Parathyroid adenoma (tissue), 2 donors: ENCODE data around the gene TMED1.

Source experiments
- H2AFZ ChIP-seq: fragments of 300-600 bp; sonication (generic); one replicate; pipeline ENCODE4 v1.7.0; 2017; ENCODE audit warnings: antibody characterized with exemption, mild to moderate bottlenecking
- H3K27ac ChIP-seq: fragments of 300-600 bp; sonication (generic); one replicate; pipeline ENCODE4 v1.7.0; 2017
- H3K27me3 ChIP-seq: fragments of 300-600 bp; sonication (generic); one replicate; pipeline ENCODE4 v1.7.0; 2017; ENCODE audit warnings: low read length; ENCODE audit not compliant: control insufficient read depth, insufficient read depth
- H3K36me3 ChIP-seq: fragments of 300-600 bp; sonication (generic); one replicate; pipeline ENCODE4 v1.7.0; 2017; ENCODE audit warnings: low read length; ENCODE audit not compliant: control insufficient read depth, insufficient read depth
- H3K4me1 ChIP-seq: fragments of 300-600 bp; sonication (generic); one replicate; pipeline ENCODE4 v1.7.0; 2017; ENCODE audit warnings: control low read depth
- H3K4me2 ChIP-seq: fragments of 300-600 bp; sonication (generic); one replicate; pipeline ENCODE4 v1.7.0; 2017; ENCODE audit warnings: low read length
- H3K4me3 ChIP-seq: fragments of 300-600 bp; sonication (generic); one replicate; pipeline ENCODE4 v1.7.0; 2017; ENCODE audit warnings: low read depth, low read length
- H3K79me2 ChIP-seq: fragments of 300-600 bp; sonication (generic); one replicate; pipeline ENCODE4 v1.7.0; 2017; ENCODE audit warnings: control low read depth
- H3K9ac ChIP-seq: fragments of 300-600 bp; sonication (generic); one replicate; pipeline ENCODE4 v1.7.0; 2017; ENCODE audit warnings: mild to moderate bottlenecking
- H3K9me3 ChIP-seq: fragments of 300-600 bp; sonication (generic); one replicate; pipeline ENCODE4 v1.7.0; 2017; ENCODE audit warnings: low read length; ENCODE audit not compliant: control insufficient read depth
- CTCF ChIP-seq: fragments of 300-600 bp; sonication (generic); IDR thresholded peaks from one replicate; pipeline ENCODE4 v1.7.0; 2017; ENCODE audit warnings: antibody characterized with exemption, mild to moderate bottlenecking
- donor health status: primary hyperparathyroidism.

Gene TMED1

DNA sequence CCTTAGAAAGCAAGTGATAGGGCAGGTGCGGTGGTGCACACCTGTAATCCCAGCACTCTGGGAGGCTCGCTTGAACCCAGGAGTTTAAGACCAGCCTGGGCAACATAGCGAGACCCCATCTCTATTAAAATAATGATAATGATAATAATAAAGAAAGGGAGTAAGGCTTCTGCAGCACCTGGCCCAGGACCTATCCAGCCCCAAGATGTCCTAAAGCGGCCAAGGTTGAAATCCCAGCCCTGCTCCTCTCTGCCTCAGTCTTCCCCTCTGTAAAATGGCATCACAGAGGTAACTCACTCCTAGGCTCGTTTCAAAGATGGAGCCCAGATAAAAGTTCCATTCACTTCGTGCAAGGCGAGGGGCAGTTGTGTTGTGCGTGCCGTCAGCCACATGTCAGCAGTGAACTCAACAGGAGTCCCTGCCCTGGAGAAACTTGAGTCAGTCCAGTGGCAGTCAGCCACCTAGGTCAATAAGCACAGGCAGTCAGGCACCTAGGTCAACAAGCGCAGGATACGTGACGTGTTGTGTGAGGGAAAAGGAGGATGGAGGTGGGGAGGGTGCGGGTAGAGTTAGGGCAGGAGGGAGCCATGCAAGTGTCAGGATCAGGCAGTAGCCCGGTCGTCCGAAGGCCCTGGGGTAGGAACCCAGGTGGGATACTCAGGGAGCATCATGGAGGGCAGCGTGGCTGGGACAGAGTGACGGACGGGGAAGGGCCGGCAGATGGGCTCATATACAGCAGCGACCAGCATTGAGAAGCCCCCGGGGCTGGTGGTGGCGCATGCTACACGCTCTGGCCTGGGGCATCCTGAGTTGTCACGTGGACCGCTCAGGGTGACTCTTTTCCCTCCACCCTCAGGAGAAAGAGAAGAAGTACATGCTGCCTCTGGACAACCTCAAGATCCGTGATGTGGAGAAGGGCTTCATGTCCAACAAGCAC, 16.6 kb downstream of the TMED1 start:
- H3K79me2 ChIP-seq: no peaks in the 10 kb centered on the region
- peaks cover 8% of the 10 kb centered on the region for H3K4me1 ChIP-seq
- no peak overlapping the region for H3K27ac ChIP-seq
- no peak overlapping the region for H3K9ac ChIP-seq
- no peaks in the 10 kb centered on the region for H3K27me3 ChIP-seq
- H3K9me3 ChIP-seq: no peaks in the 10 kb centered on the region
- H3K4me3 ChIP-seq: no peak overlapping the region
- H3K4me2 ChIP-seq: no peak overlapping the region
- no peaks in the 10 kb centered on the region for H3K36me3 ChIP-seq
- no peak overlapping the region for H2AFZ ChIP-seq
- no peak for TF ChIP-seq CTCF

GRCh38 chr19:10818301-10819123, 17.5 kb downstream of the TMED1 start:
- peak overlapping the region; percentile 29 for H3K27ac ChIP-seq
- no peaks in the 10 kb centered on the region for H3K9me3 ChIP-seq
- no peak overlapping the region for H3K4me2 ChIP-seq
- no peak overlapping the region for H3K9ac ChIP-seq
- no peaks in the 10 kb centered on the region for H3K27me3 ChIP-seq
- no peaks in the 10 kb centered on the region for H3K36me3 ChIP-seq
- TF ChIP-seq CTCF: no peak
- no peaks in the 10 kb centered on the region for H3K79me2 ChIP-seq
- no peak overlapping the region for H3K4me3 ChIP-seq
- H2AFZ ChIP-seq: no peak overlapping the region
- H3K4me1 ChIP-seq: peaks cover 8% of the 10 kb centered on the region

GRCh38 chr19:10817291-10818038, 18.5 kb downstream of the TMED1 start:
- no peak overlapping the region for H2AFZ ChIP-seq
- TF ChIP-seq CTCF: no peak
- H3K9ac ChIP-seq: no peak overlapping the region

DNA sequence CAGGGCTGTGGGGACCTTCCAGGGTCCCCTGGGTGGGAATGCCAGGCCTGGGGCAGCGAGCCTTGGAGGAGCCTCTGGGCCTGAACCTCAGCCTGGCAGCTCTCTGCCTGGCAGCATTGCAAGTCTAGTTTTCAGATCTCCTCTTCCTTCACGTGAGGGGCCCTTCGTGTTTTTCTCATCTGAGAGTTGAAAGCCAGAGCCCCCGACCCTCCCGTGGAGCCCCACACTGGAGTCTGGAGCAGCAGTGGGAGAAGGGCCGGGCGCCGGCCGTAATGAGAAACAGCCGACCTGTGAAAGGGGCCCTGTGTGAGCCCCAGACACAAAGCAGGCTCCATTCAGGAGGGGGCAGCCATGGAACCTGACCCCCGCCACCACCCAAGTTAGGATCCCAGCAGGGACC, 19.3 kb downstream of the TMED1 start:
- Histone ChIP-seq H3K9me3 (no peaks in the 10 kb centered on the region), H3K4me3 (no peak overlapping the region), H3K36me3 (no peaks in the 10 kb centered on the region), H3K79me2 (no peaks in the 10 kb centered on the region), H3K9ac (no peak overlapping the region), H3K27me3 (no peaks in the 10 kb centered on the region), H3K4me1 (peaks cover 8% of the 10 kb centered on the region), H3K27ac (peak overlapping the region; percentile 42), H3K4me2 (no peak overlapping the region), H2AFZ (no peak overlapping the region)
- no peak for TF ChIP-seq CTCF

More at GRCh38 chr19:10817291-10818038, 18.5 kb downstream of the TMED1 start:
- no peaks in the 10 kb centered on the region for H3K79me2 ChIP-seq
- peaks cover 8% of the 10 kb centered on the region for H3K4me1 ChIP-seq
- no peaks in the 10 kb centered on the region for H3K9me3 ChIP-seq
- no peaks in the 10 kb centered on the region for H3K27me3 ChIP-seq
- no peak overlapping the region for H3K4me3 ChIP-seq
- H3K27ac ChIP-seq: peak overlapping the region; percentile 42
- no peak overlapping the region for H3K4me2 ChIP-seq
- H3K36me3 ChIP-seq: no peaks in the 10 kb centered on the region
